ENCODE data around the gene ZNF668. TPM values are rescaled to one million over a fixed set of nuclear protein-coding genes. Genes with fewer than 3 reads are reported as not detected.
A peak's percentile ranks its signal among the peaks of the same experiment; 100 is the strongest.
"Not testable (repeated sequence)": the region's sequence is repeated elsewhere in the genome, so short reads cannot be mapped to it uniquely, and the experiment has no call there.

The ZNF668 gene
- total and polyA plus RNA-seq, 8 donors = 3.8 to 12.2 (median 5.6) TPM

- Histone ChIP-seq H3K4me3 (peak within 1 kb of the TSS; percentile 90 to 96), H3K27me3 (no peaks in the 10 kb centered on the region), H3K9me3 (no peaks in the 10 kb centered on the region), H3K36me3 (peaks cover 0 to 39% of the 10 kb centered on the region in 2 donors), H3K4me1 (peaks cover 14 to 48% of the 10 kb centered on the region in 2 donors), H3K27ac (peak within 1 kb of the TSS; percentile 81 to 88)
- intact Hi-C loops (cut with DNase I) = no loop called here
- ATAC-seq (peak; percentile 88), DNase-seq (peak; percentile 59 to 96 (median 82))
- no peak for TF ChIP-seq CTCF (IDR thresholded peaks at IDR 0.05)
These were observed 34.2 kb upstream of the ZNF668 start, which contains the start of gene BCKDK for GRCh38 chr16:31108035-31108793. Gene BCKDK, plus strand, starts transcription at chr16:31108386. Its CDS starts 838 bp downstream, at chr16:31109224.

- TF ChIP-seq CTCF (IDR thresholded peaks at IDR 0.05) = no peak
- Histone ChIP-seq H3K27ac (no peak overlapping the region), H3K27me3 (no peaks in the 10 kb centered on the region), H3K36me3 (peaks cover 0 to 31% of the 10 kb centered on the region in 2 donors), H3K9me3 (no peaks in the 10 kb centered on the region), H3K4me1 (peaks cover 14 to 40% of the 10 kb centered on the region in 2 donors), H3K4me3 (no peak overlapping the region)
- ATAC-seq = no peak
- intact Hi-C loops (cut with DNase I) = no loop called here
- DNase-seq = no peak
These were observed 33.4 kb upstream of the ZNF668 start for GRCh38 chr16:31107465-31107867.

- DNase-seq (no peak), ATAC-seq (no peak)
- peaks cover 0 to 24% of the 10 kb centered on the region in 2 donors for H3K36me3 ChIP-seq
- TF ChIP-seq CTCF (IDR thresholded peaks at IDR 0.05) = no peak
- no peaks in the 10 kb centered on the region for H3K27me3 ChIP-seq
- H3K27ac ChIP-seq = no peak overlapping the region
- no peaks in the 10 kb centered on the region for H3K9me3 ChIP-seq
- peaks cover 14 to 34% of the 10 kb centered on the region in 2 donors for H3K4me1 ChIP-seq
- no peak overlapping the region for H3K4me3 ChIP-seq
- intact Hi-C loops (cut with DNase I) = no loop called here
These were observed 32.7 kb upstream of the ZNF668 start for GRCh38 chr16:31106509-31107464.

- peak overlapping the region in 1 of 2 donors; percentile 13 for H3K4me3 ChIP-seq
- peak; percentile 79 to 81 for TF ChIP-seq CTCF (IDR thresholded peaks at IDR 0.05)
- H3K36me3 ChIP-seq = peaks cover 0 to 14% of the 10 kb centered on the region in 2 donors
- intact Hi-C loops (cut with DNase I) = no loop called here
- no peaks in the 10 kb centered on the region for H3K27me3 ChIP-seq
- no peaks in the 10 kb centered on the region for H3K9me3 ChIP-seq
- peak; percentile 93 for ATAC-seq
- peaks cover 14 to 29% of the 10 kb centered on the region in 2 donors for H3K4me1 ChIP-seq
- H3K27ac ChIP-seq = peak overlapping the region in 1 of 2 donors; percentile 62
- peak in 3 of 4 donors; percentile 72 to 97 (median 87) for DNase-seq
These were observed 31.7 kb upstream of the ZNF668 start for GRCh38 chr16:31105677-31106213.

GRCh38 chr16:31100876-31101641, 27.0 kb upstream of the ZNF668 start:
- intact Hi-C loops (cut with DNase I); H3K4me3 ChIP-seq; H3K4me1 ChIP-seq; DNase-seq; ATAC-seq; H3K27me3 ChIP-seq; H3K36me3 ChIP-seq; H3K9me3 ChIP-seq; H3K27ac ChIP-seq: not testable (repeated sequence)

All from left lung (tissue), 10 donors.